ENCODE results near the gene ZNF444.
"Not testable (repeated sequence)": the region's sequence is repeated elsewhere in the genome, so short reads cannot be mapped to it uniquely, and the experiment has no call there.

The ZNF444 gene

DNA sequence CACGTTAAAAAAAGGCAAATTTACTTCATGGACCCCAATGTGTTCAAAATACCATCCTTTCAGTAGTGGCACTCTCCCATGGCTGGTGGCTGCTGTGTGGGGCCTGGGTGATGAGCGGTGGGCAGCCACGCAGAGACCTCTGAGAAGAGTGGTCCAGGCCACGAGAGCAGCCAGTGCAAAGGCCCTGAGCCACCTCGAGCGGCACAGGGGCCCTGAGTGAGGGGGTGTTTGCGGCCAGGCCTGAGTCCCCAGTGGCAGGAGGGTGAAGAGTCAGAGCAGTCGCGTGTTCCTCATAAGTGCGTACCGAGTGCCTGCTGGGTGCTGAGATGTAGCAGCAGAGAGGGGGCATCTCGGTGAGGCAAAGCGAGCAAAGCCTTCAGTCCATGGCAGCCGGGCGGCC lies 7.0 kb downstream of the ZNF444 start:
- no peak for DNase-seq

DNA sequence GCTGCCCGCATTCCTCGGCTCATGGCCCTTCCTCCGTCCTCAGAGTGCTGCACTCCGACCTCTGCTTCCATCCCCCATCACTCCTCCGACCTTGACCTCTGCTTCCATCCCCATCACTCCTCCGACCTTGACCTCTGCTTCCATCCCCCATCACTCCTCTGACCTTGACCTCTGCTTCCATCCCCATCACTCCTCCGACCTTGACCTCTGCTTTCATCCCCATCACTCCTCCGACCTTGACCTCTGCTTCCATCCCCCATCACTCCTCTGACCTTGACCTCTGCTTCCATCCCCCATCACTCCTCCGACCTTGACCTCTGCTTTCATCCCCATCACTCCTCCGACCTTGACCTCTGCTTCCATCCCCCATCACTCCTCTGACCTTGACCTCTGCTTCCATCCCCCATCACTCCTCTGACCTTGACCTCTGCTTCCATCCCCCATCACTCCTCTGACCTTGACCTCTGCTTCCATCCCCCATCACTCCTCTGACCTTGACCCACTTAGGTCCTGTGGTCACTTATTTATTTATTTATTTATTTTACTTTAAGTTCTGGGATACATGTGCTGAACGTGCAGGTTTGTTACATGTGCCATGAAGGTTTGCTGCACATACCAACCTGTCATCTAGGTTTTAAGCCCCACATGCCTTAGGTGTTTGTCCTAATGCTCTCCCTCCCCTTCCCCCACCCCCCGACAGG lies 8.0 kb downstream of the ZNF444 start:
- not testable (repeated sequence) for DNase-seq

DNA sequence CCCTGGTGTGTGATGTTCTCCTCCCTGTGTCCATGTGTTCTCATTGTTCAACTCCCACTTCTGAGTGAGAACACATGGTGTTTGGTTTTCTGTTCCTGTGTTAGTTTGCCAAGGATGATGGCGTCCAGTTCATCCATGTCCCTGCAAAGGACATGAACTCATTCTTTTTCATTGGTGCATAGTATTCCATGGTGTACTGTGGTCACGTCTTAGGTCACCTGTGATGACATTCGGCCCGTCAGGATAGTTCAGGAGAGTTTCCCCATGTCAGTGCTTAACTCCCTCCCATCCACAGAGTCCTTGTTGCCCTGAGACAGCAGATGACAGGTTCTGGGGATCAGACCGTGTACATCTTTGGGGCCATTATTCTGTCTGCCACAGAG lies 8.6 kb downstream of the ZNF444 start:
- DNase-seq = no peak

DNA sequence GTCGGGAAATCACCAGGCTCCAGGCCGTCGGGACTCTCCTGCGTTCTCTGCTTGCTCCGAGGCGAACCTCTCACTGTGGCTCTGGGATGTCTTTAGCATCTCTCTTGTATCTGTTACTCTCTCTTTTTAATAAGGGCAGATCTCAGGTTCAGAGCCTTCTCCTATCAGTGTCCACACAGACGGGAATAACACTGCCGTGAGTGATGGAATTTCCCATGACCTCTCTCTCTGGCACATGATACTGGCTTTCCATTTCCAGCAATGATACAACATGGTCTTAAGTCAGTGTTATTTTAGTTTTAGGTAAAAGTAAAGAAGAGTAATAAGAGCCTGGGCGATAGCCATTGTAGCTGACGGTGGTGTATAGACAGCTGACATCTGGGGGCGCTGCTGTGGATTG lies 9.3 kb downstream of the ZNF444 start:
- DNase-seq = no peak

DNA sequence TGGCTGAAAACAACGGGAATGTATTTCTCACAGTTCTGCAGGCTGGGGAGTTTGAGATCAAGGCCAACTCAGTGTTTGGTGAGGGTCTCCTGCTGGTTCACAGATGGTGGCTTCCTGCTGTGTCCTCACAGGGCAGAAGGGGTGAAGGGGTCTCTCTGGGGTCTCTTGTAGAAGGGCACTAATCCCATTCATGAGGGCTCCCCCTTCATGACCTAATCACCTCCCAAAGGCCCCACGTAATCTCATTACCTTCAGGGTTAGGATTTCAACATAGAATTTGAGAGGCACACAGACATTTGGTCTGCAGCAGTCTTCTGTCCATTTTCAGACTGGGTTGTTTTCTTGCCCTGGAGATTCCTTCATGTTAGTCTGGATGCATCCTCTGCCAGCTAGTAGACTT lies 11.6 kb downstream of the ZNF444 start:
- no peak for DNase-seq

DNA sequence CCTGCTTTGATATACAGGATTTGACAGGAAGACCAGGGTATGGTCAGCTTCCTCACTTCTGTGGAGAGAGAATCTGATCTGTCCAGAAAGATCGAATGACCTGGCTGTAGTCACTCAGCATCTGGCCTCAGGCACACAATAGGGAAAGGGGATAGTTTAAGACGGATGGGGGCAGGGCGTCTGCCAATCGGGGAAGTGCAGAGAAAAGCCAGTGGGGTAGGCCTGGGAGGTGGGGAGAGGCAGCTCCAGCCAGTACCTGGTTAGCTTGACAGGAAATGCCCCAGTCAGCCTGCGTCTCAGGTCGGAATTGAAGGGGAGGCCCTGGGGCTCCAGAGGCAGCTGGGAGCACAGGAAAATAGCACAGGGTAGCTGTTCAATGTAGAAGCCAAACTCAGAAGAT lies 12.4 kb downstream of the ZNF444 start:
- no peak for DNase-seq

DNA sequence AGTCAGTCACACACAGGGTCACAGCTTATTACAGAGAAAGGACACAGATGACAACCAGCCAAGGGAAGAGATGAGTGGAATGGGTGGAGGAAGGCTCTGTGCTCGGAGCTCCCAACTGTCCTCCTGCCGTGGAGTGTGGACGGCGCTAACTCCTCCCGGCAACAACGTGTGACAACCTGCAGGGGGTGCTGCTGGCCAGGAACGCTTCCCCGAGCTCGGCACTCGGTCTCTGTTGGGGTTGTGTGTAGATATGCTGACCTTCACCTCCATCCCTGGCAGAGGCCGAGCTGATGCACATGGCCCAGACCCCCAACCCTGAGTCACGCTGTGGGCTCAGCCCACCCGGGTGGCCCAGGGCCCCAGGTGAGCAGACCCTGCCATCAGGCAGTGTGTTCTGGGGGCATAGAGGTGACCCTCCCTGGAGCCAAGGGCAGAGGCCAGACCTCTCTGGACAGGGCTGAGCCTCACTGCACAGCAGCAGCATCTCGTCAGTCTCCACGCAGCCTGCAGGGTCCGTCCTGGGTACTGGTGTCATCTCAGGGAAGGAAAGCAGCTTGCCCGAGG lies 14.1 kb downstream of the ZNF444 start:
- DNase-seq = no peak

DNA sequence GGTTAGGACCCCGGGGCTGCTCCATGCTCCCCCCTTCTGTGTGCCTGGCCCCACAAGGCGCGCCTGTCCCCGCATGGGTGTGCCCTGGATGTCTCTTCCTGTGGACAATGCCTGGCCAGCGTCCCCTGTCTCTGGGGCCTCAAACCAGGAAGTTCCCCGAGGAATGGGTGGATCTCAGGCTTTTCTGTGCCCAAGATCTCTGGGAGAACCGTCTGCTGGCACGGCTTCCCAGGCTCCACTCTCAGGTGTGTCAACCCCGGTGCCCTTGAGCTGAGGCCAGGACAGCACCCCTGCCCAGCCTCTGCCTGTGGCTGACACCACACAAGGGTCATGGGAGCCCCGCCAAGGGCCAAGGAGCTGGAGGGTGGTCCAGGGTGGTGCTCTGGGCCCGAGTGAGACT lies 15.7 kb downstream of the ZNF444 start:
- no peak for DNase-seq

DNA sequence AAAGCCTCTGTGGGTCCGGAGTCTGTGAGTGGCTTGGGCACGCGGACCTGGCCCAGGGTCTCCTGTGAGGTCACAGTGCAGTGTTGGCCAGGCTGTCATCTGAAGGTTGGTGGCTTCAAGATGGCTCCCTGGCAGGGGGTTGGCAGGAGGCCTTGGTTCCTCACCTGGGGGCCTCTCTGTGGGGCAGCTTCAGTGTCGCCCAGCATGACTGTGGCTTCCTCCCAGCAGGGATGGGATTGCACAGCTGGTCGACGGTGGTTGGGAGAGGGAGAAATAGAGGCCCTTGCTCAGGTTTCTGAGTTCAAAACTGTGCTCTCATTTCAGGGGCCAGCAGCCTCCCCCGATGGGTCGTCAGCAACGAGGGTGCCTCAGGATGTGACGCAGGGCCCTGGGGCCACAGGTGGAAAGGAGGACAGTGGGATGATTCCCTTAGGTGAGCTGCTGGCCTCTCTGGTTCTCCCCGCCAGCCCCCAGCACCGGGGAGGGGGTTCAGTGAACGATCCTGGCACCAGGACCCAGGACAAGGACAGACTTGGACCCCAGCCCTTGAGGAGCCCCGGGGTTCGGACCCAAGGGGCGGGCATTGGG lies 17.2 kb downstream of the ZNF444 start:
- DNase-seq = no peak

DNA sequence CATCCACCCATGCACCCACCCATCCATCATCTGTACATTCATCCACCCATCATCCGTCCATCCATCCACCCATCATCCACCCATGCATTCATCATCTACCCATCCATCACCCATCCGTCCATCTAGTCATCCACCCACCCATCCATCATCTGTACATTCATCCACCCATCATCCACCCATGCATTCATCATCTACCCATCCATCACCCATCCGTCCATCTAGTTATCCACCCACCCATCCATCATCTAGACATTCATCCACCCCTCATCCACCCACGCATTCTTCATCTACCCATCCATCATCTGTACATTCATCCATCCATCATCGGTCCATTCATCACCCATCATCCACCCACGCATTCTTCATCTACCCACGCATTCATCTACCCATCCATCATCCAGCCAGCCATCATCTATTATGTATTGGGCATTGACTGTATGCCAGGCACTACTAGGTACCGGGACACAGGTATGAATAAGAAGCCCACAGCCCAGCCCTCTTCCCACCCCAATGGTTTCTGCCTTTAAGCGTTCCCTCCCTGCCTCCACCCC lies 18.0 kb downstream of the ZNF444 start:
- no peak for DNase-seq

DNA sequence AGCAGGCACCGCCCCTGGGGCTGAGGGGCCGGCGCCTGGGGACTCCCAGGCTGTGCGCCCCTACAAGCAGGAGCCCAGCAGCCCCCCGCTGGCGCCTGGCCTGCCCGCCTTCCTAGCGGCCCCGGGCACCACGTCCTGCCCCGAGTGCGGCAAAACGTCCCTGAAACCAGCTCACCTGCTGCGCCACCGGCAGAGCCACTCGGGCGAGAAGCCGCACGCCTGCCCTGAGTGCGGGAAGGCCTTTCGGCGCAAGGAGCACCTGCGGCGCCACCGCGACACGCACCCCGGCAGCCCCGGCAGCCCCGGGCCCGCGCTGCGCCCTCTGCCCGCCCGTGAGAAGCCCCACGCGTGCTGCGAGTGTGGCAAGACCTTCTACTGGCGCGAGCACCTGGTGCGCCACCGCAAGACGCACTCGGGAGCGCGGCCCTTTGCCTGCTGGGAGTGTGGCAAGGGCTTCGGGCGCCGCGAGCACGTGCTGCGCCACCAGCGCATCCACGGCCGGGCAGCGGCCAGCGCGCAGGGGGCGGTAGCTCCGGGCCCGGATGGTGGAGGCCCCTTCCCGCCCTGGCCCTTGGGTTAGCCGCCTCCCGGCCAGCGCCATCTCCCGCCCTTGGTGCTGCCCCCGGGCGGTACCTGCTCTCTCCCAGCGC lies 18.7 kb downstream of the ZNF444 start:
- no peak for DNase-seq

DNA sequence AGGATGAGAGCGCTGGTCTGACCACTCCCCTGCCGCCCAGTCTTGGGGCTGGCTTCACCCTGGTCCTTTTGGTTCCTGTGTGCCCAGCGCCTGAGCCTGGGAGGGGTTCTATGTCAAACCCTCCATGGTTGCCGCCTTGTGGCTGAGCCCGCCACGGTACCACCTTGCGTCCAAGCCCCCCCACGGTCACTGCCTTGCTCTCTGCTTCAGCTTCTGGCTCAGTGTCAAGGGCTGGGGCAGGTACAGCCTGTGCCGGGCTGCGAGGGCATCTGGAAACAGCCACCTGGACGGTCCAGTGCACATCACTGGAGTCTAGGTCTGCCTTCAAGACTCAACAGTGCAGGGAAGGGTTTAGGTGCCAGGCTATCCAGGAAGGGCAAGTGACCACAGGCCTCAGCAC lies 20.4 kb downstream of the ZNF444 start:
- DNase-seq = no peak

DNA sequence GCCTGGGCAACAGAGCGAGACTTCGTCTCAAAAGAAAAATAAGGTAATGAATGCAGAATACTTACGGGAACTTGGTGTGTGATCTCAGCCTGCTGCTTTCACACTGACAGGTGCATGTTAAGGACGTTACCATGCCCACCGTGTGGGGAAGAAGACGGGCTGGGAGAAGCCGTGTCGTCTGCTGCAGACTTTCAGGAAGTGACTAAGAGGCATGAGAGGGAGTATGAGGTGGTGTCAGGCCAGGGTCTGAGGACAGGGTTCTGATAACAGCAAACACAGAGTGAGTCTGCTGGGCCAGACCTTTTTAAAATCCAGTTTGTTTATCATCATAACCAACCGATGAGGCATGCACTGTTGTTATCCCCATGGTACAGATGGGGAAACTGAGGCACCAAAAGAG lies 21.2 kb downstream of the ZNF444 start:
- DNase-seq = no peak

DNA sequence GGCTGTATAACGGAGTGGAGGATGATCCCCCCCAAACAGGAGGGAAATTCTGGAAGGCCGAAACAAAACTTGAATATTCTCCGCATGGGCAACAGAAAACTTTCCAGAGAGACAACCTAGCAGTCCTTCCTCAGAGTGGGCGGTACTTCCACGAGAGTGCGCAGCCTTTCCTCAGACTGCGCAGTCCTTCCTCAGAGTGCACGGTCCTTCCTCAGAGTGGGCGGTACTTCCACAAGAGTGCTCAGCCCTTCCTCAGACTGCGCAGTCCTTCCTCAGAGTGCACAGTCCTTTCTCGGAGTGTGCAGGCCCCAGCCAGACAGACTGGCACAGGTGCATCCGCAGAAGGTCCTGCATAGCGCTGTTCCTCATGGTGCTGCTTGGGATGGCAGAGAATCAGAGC lies 22.0 kb downstream of the ZNF444 start:
- no peak for DNase-seq

DNA sequence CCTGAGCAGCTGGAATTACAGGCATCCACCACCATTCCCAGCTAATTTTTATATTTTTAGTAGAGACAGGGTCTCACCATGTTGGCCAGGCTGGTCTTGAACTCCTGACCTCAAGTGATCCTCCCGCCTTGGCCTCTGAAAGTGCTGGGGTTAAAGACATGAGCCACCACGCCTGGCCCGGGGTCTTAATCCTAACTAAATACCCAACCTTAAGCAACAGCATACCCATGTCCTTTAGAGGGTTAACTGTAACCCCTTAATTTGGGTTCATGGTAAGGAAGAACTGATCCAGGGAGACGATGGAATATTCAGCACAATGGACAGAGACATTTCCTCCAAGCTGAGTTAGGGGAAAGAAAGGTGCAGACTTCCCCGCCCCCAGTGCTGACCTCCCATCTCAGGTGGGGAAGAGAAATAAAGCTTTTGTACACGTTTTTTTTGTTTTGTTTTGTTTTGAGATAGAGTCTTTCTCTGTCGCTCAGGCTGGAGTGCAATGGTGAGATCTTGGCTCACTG lies 26.0 kb downstream of the ZNF444 start:
- DNase-seq = no peak

DNA sequence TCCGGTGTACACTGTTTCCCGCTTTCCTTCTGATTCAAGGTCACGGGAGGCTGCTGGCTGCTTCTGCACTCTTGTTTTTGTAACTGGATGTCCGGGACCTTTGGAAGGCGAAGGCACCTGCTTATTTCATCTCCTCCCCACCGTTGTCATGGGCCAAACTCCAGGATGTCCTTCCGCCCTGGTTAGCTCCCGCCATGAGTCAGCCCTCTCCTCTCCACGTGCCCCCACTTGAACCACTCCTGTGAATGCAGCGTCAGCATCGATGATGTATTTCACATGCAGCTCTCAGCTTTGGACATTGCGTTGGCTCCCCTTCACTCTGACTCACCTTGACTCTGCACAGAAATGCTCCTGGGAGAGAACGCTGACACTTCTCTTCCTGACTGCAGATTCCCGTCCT lies 29.2 kb downstream of the ZNF444 start:
- DNase-seq = no peak

DNA sequence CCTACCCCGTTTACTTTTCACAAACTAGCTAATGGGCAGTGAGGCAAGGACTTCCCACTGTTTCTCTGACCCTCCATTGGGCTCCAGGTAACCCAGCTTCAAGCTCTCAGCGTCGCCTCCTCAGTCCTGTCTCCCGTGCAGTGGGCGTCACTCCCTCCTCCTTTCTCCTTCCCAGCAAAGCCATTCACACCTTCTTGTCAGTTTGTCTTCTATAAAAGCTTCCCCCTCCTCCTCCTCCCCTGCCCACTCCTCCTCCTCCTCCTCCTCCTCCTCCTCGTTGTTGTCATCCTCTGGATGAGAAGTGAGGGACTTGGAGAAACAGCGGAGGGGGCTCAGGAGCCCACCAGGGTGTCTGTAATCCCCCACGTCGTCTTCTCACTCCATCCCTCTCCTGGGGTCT lies 33.0 kb downstream of the ZNF444 start:
- no peak for DNase-seq

DNA sequence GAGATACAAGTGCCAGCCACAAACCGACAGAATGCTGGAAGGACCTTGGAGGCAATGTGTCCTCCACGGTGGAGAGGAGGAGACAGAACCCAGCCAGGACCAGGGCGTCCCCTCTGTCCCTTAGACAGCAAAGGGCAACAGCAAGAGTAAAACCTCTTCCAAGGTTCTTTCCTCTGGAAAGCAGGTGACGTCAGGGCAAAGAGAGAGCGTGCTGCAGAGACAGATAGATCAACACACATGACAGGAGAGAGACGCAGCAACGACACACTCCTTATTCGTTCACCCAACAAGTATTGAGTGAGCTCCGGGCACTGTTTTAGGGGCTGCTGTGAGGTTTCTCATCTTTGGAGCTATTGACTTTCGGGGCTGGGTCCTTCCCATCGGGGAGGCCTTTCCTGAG lies 33.5 kb downstream of the ZNF444 start:
- no peak for DNase-seq

DNA sequence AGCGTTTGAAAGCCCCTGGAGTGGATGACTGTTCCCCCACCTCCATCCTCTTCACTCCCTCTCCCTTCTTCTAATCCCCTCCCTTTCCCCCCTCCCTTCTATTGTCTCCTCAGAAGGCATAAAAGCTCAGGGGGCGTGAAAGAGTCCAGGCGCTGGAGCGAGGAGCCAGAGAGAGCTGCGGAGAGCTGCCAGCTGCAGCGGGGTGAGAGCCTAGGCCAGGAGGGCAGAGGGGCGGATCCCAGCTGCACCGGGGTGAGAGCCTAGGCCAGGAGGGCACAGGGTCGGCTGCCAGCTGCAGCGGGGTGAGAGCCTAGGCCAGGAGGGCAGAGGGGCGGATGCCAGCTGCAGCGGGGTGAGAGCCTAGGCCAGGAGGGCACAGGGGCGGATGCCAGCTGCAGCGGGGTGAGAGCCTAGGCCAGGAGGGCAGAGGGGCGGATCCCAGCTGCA lies 34.8 kb downstream of the ZNF444 start, which contains the start of gene GALP:
GALP (plus strand) TSS at position 148 of the 447 bp plus-strand sequence. CDS start 1,101 bp downstream, outside the sequence.
- DNase-seq = not testable (repeated sequence)

DNA sequence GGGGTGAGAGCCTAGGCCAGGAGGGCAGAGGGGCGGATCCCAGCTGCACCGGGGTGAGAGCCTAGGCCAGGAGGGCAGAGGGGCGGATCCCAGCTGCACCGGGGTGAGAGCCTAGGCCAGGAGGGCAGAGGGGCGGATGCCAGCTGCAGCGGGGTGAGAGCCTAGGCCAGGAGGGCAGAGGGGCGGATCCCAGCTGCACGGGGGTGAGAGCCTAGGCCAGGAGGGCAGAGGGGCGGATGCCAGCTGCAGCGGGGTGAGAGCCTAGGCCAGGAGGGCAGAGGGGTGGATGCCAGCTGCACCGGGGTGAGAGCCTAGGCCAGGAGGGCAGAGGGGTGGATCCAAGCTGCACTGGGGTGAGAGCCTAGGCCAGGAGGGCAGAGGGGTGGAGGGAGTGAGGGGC lies 35.2 kb downstream of the ZNF444 start:
- not testable (repeated sequence) for DNase-seq

DNA sequence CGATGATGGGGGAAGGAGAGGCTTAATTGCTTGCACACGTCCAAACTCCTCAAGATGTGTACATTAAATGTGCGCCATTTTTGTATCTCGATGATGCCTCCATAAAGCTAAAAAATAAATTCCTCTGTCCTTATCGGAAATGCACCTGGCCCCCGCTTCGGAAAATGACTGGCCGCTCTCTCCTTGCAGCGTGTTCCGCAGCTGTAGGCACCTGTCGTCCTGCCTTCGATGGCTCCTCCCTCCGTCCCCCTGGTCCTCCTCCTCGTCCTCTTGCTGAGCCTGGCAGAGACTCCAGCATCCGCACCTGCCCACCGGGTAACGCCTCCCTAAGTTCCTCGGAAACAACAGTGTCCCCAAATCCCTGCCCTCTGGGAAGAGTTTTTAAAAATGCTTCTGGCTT lies 35.8 kb downstream of the ZNF444 start:
- DNase-seq = no peak

DNA sequence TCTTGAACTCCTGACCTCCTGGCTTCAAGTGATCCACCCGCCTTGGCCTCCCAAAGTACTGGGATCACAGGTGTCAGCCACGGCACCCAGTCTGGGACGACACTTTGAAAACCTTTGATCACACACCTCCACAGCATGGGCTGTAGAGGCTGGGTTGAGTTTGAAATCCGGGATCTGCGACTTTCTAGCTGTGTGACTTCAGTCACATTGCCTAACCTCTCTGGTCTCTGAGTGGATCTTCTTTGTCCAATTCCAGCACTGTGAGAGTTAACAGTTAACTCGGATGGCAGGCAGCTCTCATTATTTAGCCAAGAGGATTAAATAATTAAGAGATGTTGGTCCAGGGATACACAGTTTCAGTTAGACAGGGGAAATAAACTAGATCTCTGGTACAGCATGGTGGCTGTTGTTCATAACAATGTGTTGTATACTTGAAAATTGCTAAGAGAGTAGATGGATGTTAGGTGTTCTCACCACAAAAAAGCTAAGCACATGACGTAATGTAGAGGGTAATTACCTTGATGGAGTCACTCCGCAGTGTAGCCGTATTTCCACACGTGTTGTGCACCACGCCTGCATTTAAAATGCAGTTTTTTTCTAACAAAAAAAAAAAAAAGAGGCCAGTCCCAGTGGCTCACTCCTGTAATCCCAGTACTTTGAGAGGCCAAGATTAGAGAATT lies 36.6 kb downstream of the ZNF444 start:
- no peak for DNase-seq

DNA sequence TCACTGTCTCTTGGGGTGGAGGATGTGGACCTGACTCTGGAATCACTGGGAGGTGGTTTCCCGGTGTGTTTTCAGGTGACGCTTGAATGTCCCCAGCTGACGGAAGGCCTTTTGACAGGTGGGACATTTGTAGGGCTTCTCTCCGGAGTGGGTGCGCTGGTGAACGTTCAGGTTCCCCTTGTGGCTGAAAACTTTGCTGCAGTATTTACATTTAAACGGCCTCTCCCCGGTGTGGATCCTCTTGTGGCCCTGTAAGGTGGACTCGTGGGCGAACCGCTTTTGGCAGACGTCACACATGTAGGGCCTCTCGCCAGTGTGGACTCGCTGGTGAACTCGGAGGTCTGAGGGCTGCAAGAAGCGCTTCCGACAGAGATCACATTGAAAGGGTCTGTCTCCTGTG lies 48.7 kb downstream of the ZNF444 start:
- no peak for DNase-seq
